GM12892 (cell line): ENCODE data around the gene ESPNL.
"Not testable (repeated sequence)": the region's sequence is repeated elsewhere in the genome, so short reads cannot be mapped to it uniquely, and the experiment has no call there.

Source experiments
- DNase-seq: peaks from one replicate; pipeline ENCODE4 v3.0.0; 2011; ENCODE audit not compliant: insufficient read length
- FAIRE-seq: peaks from 2 replicates; lab custom pipeline; 2011; peaks lifted over from hg19 to GRCh38; lab: Jason Lieb, UNC
- POLR2A ChIP-seq: IDR thresholded peaks from 2 replicates; pipeline ENCODE4 v1.6.1; 2011; ENCODE audit warnings: low read depth, low read length, control low read depth
- POLR2AphosphoS5 ChIP-seq: IDR thresholded peaks from 2 replicates; pipeline ENCODE4 v1.6.1; 2011; ENCODE audit warnings: low read depth, low read length, control low read depth
- TAF1 ChIP-seq: IDR thresholded peaks from 2 replicates; pipeline ENCODE4 v1.6.1; 2011; ENCODE audit warnings: low read depth, mild to moderate bottlenecking, control low read depth, low read length, borderline replicate concordance

Gene ESPNL

GRCh38 chr2:238063414-238064189 lies 36.5 kb upstream of the ESPNL start:
- FAIRE-seq (no peak), DNase-seq (no peak)
- TF ChIP-seq POLR2AphosphoS5 (no peak), TAF1 (no peak), POLR2A (no peak)

GRCh38 chr2:238064376-238064775 lies 35.8 kb upstream of the ESPNL start:
- DNase-seq, result no peak
- TF ChIP-seq POLR2AphosphoS5 (no peak), POLR2A (no peak), TAF1 (no peak)
- no peak for FAIRE-seq

- no peak for TF ChIP-seq POLR2AphosphoS5
- DNase-seq (no peak), FAIRE-seq (peak; percentile 5)
Measured at GRCh38 chr2:238065071-238065846, 34.9 kb upstream of the ESPNL start.

- TF ChIP-seq POLR2AphosphoS5 (no peak), TAF1 (no peak), POLR2A (no peak)
- no peak for FAIRE-seq
Measured at GRCh38 chr2:238066218-238066617, 33.9 kb upstream of the ESPNL start.

GRCh38 chr2:238066718-238067117 lies 33.4 kb upstream of the ESPNL start:
- FAIRE-seq, DNase-seq: not testable (repeated sequence)

More at GRCh38 chr2:238066218-238066617, 33.9 kb upstream of the ESPNL start:
- no peak for DNase-seq

GRCh38 chr2:238067939-238068338 lies 32.2 kb upstream of the ESPNL start:
- DNase-seq (no peak), FAIRE-seq (no peak)
- TF ChIP-seq POLR2AphosphoS5, result no peak

- TF ChIP-seq POLR2AphosphoS5 (no peak), POLR2A (no peak), TAF1 (no peak)
Measured at GRCh38 chr2:238069021-238069709, 31.0 kb upstream of the ESPNL start.

GRCh38 chr2:238069877-238070276 lies 30.3 kb upstream of the ESPNL start:
- TF ChIP-seq POLR2A, result no peak
- no peak for TF ChIP-seq TAF1
- no peak for TF ChIP-seq POLR2AphosphoS5
- DNase-seq (no peak), FAIRE-seq (no peak)

More at GRCh38 chr2:238069021-238069709, 31.0 kb upstream of the ESPNL start:
- DNase-seq (no peak), FAIRE-seq (no peak)

- FAIRE-seq, result no peak
- no peak for DNase-seq
- TF ChIP-seq TAF1 (no peak), POLR2AphosphoS5 (no peak), POLR2A (no peak)
Measured at GRCh38 chr2:238075397-238075796, 24.7 kb upstream of the ESPNL start.

- DNase-seq, result no peak
- TF ChIP-seq POLR2AphosphoS5 (no peak), POLR2A (no peak), TAF1 (no peak)
- FAIRE-seq, result no peak
Measured at GRCh38 chr2:238077292-238077691, 22.8 kb upstream of the ESPNL start.

GRCh38 chr2:238079874-238080327 lies 20.2 kb upstream of the ESPNL start:
- DNase-seq, result no peak
- TF ChIP-seq TAF1, result no peak
- TF ChIP-seq POLR2AphosphoS5, result no peak
- no peak for TF ChIP-seq POLR2A
- FAIRE-seq, result no peak

- no peak for DNase-seq
- FAIRE-seq, result no peak
- TF ChIP-seq TAF1 (no peak), POLR2A (no peak), POLR2AphosphoS5 (no peak)
Measured at GRCh38 chr2:238080518-238080917, 19.6 kb upstream of the ESPNL start.
